ENCODE data around the gene COL18A1.
"Not testable (repeated sequence)": the region's sequence is repeated elsewhere in the genome, so short reads cannot be mapped to it uniquely, and the experiment has no call there.

COL18A1 gene

DNA sequence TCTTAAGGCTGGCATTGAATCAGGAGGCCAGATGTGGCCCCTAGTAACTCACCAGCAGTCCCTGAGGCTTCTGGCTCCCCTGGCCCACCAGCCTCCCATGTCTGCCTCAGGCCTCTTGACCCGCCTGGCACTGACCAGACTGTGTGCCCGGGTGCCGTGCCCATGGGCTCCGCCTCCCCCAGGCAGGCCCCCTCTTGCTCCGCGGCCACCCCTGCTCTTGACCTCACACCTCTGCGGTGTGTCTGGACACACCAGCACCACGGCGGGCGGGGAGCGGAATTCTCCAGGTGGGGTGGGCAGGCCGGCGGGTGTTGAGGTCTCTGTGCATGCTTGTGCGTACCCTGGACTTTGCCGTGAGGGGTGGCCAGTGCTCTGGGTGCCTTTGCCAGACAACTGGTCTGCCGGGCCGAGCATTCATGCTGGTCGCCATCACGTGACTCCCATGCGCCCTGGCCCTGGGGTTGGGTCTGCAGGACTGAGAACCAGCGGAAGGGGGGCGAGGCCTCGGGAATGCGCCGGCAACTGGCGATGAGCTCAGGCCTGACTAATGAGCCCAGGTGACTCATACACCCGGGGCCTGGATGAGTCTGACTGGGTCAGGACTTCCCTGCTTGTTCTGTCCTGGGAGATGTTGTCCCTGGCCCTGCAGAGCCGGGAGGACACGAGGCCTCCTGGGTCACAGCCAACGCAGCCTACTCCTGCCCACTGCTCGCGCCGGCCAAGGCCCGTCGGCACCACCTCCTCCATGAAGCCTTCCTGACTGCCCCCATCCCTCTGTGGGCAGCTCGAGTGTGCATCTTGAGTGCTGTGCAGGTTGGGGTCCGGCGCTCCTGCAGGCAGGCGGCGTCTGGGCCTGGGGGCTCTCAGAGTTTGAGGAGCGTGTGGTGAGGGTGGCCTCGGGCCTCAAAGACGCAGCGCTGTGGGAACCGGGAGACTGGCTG lies 22.6 kb downstream of the COL18A1 start:
- no peak for DNase-seq (ENCODE audit: low read depth in 2 of 2)

DNA sequence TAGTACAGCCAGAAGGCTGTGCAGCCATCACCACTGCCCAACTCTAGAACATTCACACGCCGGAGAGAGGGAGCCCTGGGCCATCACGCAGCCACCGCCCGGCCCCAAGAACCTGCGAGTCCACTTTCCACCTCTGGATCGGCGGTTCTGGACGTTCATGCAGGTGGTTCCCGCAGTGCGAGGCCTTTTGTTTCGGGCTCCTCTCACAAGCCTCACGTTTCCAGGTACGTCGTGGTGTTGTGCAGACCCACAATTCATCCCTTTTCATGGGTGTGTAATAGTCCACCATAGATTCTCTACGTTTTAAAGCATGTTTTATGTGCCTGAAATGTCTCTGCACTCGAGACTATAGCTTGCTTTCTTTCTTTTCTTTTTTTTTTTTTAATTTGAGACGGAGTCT lies 23.6 kb downstream of the COL18A1 start:
- DNase-seq (ENCODE audit: low read depth in 2 of 2), result no peak

DNA sequence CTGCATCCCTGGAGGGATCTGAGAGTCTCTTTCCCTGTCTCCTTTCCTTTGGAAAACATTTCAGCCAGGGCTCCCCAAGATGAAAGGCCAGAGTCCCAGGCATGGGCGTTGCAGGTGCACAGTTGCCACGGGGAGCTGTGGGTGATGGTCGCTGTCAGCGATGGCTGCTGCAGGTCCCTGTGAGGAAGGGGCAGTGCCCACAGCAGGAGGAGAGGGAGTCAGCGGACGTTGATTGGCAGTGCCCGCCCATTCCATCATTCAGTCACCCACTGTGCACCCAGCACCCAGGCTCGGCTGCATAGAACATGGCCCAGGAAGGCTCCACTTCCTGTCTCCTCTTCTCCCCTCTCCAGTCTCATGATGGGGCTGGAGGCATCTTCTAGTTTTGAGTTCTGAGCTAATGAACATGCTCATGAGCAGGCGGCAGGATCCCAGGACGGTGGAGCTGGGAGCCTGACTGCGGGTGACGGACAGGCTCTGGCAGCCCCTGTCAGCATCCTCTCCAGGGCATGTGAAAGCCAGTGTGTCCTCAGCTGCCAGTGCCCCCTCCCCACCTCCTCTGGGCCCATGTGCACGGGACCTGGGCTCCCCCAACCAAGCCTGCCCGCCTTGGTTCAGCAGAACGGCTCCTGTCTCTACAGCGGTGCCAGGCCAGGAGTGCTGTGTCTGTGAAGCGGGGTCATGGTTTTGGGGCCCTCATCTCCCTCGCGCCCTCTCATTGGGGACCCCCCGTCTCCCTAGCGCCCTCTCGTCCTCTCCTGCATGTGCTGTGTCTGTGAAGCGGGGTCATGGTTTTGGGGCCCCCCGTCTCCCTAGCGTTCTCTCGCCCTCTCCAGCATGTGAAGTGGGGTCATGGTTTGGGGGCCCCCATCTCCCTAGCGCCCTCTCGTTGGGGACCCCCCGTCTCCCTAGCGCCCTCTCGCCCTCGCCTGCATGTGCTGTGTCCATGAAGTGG lies 24.5 kb downstream of the COL18A1 start:
- no peak for DNase-seq (ENCODE audit: low read depth in 2 of 2)

DNA sequence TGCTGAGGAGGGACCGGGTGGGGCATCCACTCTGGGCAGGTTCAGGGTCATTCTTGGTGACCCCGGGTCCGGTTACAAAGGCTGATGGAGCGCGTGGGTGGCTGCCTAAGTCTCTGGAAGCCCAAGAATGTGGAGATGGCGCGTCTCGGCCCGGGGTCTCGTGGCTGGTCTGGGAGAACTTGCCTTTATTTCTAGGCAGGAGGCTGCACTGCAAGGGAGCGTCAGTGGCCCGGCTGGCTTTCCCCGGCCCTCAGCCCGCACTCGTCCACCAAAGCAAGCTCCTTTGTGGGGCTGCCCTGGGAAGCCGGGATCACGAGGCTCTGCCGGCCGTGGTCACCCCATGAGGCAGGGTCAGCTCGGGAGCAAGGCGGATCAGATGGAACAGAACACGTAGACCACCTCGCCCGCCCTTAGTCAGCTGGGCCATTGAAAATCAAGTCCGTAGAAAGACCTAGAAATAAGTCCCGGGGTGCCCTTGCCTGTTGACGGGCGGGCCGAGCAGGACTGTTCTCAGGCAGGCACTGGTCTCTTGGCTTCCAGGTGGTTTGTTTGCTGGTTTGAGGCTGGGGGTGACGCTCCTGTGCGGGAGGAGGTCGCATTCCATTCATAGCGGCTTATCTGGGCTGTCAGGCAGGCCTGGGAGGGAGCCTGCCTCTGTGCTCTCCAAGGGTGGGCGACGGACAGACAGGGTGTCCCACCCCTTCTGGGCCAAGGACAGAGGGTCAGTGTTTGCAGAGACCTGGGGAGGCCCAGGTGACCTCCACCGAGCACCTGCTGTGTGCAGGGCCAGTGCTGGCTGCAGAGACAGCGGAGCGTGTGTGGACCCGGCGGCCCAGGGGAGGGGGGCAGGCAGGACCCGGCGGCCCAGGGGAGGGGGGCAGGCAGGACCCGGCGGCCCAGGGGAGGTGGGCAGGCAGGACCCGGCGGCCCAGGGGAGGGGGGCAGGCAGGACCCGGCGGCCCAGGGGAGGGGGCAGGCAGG lies 25.8 kb downstream of the COL18A1 start:
- no peak for DNase-seq (ENCODE audit: low read depth in 2 of 2)

DNA sequence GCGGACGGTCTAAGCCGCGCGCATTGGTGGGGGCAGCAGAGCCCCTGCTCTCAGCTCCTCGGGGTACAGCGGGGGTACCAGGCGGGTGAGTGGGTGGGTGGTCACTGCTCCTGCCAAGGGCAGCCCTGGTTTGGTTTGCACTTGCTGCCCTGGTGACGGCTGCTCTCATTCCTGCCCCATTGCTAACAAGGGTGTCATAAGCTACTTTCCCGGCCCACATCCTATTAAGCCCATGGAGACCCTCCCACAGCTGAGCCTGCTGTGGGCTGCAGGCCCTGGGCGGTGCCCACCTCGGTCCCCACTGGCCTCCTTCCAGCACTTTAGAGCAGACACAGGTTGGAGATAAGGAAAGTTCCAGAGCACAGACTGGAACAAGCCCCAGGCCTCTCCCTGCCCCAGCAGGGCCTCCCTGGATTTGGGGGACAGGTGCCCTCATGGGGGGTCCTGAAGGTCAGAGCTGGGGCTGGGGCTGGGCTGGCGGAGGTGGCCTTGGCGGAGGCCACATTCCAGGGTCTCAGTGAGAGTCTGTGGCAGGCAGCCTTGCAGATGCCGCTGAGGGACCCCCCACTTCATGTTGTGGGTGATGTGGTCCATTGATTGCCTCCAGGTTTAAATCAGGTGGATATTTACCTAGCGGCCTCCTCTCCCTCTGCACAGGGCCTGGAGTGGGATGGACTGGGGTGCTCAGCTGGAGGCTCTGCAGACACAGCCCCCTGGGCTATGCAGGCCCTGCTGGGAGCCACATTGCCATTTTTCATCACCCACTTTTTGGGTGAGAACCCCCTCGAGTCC lies 27.0 kb downstream of the COL18A1 start:
- no peak for DNase-seq (ENCODE audit: low read depth in 2 of 2)

DNA sequence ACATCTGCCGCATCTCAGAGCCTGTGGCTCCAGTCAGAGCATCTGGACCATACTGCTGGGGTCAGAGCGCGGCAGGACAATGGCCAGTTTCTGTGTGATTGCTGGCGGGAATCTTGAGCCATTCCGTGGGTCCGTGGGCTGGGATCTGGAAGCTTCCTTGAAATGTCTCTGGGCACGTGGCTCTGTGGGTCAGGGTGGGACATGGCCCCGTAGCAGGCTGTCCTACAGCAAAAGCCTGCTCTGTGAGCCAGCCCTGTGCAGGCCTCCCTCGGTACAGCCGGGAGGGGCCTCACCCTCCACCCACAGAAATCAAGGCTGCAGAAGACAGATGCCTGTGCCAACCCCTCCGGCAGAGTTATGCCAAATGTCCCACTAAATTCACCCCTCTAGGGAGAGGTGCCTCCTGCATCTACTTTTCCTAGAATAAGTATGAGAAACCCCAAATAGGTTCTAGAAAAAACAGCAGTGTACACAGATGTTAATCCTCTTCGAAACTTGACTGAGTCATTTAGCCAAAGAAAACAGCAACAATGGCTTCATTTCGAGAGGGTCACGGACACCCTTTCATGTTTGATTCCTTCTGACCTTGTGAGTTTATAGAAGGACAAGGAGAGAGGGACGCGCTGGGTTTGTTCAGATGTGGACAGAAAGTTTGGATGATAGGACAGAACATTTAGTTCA lies 27.8 kb downstream of the COL18A1 start:
- no peak for DNase-seq (ENCODE audit: low read depth in 2 of 2)

DNA sequence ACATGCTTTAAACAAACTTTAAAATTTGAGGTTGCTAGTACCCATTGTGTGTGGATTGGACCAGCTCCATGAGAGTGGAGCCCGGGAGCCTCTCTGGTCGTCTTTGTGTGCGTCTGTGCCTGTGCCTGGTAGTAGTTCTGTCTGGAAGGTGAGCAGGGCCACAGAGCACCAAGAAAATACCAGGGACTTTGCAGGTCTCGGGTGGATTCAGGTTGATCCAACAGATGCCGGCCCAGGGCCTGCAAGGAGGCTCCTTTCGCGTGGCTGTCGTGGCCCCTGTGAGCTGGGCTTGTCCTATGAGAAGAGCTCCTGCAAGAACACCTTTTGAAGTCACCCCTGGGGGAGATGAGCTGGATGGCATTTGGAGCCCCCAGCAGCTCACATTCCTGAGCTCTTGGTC lies 28.3 kb downstream of the COL18A1 start:
- DNase-seq (ENCODE audit: low read depth in 2 of 2), result no peak

DNA sequence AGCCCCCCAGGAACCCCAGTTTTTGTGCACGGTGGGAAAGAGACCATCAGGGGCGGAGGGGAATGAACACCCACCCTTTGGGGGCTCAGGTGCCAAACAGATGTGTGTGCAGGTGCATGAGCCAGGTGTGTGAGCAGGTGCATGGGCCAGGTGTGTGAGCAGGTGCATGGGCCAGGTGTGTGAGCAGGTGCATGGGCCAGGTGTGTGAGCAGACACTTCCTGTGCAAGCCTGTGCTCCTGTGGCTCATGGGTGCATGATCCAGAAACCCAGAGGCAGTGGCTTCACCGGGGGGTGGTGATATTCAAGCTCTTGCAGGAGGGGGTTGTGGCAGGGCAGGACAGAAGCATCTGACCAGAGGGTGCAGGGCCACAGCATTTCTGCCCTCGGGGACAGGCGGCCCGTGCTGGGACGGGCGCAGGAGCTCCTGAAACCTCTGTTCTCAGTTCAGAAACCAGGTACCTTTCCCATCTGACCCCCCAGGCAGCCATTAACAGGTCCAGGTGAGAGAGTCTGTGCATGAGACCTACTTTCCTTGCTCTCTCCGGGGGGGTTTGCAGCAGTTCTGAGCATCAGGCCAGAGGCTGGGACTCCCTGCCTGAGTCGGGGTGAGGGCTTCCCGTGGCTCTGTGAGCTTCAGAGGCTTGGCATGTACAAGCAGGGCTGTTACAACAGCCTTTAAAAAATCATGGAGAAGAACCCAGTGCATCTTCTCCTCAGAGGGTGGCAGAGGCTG lies 29.1 kb downstream of the COL18A1 start:
- no peak for DNase-seq (ENCODE audit: low read depth in 2 of 2)

DNA sequence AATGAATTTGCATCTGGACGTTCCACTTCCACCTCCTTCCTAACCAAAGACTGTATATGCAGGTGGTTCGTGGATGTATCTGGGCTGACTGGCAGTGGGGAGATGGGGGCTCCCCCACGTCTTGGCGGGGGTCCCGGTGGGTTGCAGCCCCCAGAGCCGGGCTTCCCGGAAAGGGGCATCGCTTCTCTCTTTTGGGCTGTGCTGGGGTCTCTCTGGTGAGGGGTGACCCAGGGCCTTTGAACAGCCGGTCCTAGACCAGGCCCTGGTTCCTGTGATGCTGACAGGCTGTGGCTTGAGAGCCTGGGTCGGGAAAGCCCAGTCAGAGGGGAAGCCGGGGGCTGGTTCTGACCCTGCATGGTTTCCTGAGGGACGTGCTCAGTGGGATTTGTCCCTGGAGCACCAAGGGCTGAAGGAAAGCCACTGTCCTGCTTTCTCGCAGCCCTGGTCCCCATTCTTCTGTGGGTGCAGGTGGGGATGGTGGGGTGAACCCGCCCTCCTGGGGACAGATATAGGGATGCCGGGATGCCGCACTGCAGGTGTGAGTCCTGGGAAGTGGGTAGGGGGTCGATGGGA lies 29.8 kb downstream of the COL18A1 start:
- no peak for DNase-seq (ENCODE audit: low read depth in 2 of 2)

DNA sequence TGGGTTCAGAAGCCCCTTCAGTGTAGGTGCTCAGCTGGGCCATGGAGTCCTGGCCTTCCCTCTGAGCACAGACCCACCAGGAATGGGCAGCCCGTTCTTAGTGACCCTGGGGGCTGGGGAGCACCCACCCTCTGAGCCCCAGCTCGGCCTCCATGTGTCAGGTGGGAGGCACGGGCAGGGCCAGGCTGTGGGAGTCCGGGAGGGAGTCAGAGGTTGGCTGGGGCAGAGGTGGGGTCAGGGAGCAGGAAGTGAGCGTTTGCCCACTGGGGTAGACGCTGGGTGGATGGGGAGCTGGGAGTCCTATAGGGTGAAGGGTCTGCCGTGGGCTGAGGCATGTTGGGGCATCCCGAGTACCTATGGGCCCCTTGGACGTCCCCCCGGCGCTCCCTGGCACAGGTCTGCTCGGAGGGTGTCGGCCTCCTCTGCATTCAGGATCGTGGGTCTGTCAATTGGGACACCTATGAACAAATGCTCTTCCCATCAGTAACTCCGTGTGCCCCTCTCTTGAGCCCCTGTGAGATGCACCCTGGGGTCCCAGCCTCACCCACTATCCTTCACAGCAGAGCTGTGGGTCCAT lies 30.5 kb downstream of the COL18A1 start:
- no peak for DNase-seq (ENCODE audit: low read depth in 2 of 2)

DNA sequence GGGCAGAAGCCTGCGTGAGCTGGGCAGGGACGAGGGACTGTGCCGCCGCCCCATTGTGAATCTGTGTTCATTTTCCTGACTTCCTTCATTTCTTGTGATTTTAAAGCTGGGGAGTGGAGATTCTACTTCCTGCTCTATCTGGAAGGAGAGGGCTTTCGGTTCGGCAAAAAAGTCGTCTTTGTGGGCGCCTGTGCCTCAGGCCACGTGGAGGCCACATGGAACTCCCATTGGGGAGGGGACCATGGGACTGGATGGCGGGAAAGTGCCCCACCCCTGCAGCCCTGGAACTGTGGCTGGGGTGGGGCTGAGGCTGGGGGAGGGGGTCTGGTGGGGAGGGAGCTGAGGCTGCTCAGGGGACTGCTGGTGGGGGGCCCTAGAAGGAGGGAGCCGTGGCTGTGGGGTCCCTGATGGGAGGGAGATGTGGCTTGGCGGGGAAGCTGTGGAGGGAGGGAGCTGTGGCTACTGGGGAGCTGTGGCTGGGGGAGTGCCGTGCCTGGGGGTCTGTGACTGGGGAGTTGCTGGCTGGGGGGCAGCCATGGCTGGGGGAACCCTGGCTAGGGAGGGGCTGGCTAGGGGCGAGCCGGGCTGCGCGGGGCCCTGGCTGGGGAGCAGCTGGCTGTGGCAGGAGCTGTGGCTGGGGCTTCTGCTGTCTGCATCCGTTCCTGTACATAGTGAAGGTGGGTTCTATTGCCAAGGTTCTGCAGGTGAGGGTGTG lies 31.5 kb downstream of the COL18A1 start:
- no peak for DNase-seq (ENCODE audit: low read depth in 2 of 2)

DNA sequence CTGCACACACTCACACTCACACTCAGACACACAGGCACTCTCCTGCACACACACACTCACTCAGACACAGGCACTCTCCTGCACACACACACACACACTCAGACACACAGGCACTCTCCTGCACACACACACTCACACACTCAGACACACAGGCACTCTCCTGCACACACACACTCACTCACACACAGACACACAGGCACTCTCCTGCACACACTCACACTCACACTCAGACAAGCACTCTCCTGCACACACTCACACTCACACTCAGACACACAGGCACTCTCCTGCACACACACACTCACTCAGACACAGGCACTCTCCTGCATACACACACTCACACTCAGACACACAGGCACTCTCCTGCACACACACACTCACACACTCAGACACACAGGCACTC lies 32.9 kb downstream of the COL18A1 start:
- DNase-seq (ENCODE audit: low read depth in 2 of 2), result not testable (repeated sequence)

DNA sequence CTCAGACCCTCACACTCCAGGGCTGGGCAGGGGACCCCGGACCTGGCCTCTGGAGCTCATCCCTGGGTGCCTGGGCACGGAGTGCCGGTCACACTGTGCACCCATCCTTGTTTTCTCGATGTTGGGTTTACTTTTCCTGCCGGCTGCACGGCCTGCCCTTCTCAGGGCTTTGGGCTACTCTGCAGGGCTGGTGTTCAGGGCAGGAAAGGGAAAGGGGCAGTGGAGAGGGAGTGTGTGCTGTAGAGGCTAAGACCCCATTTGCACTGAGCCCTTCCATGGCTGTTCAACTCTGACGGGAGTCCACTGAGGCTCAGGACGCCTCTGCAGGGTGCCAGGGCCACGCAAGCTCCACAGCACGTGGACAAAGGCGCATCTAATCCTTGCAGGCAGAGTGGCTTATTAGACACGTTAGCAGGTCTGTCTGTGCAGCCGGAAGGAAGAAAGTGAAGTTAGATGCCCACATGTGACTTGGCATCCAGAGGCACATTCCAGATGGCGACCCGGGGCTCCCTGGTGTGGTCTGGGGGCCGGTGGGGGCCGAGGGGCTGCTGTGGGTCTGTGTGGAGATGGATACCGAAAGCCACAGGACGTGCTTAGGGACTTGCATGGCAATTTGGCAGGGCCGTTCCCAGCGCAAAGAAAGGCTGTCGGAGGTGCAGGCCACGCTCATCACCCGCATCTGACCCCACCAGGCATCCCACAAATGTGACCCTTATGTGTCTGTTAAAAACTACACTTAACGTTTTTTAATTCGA lies 33.6 kb downstream of the COL18A1 start:
- no peak for DNase-seq (ENCODE audit: low read depth in 2 of 2)

DNA sequence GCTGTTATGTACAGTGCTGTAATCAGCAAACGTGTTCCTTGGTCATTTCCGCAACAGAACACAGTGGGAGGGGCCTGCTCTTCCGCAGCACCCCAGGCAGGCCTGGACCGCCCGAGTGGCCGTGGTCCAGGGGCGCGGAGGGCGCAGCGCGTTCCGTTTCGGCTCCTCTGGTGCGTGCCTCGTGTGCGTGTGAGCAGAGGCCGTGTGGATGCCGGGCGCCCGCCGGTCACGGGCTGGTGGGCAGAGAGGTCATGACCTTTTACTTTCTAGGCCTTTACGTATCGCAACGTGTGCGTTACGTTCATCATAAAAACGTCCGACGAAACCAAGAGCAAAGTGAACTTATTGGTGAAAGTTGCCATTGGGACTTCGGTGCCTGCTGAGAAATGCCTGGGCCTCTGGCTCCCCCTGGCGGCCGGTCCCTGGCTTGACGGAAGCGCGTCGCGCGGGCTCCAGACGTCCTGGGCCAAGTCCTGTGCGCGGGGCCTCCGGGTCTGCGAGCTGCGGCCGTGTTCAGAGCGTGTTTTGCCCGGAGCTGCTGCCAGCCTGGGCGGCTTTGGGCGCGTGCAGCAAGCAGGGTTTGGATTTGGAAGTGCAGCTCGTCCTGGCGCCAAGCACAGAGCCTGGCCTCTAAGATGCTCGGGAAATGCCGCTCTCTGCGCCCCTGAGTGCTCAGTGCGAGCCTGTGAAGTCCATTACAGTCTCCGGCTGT lies 34.4 kb downstream of the COL18A1 start:
- peak; percentile 77 to 87 for DNase-seq (ENCODE audit: low read depth in 2 of 2)

DNA sequence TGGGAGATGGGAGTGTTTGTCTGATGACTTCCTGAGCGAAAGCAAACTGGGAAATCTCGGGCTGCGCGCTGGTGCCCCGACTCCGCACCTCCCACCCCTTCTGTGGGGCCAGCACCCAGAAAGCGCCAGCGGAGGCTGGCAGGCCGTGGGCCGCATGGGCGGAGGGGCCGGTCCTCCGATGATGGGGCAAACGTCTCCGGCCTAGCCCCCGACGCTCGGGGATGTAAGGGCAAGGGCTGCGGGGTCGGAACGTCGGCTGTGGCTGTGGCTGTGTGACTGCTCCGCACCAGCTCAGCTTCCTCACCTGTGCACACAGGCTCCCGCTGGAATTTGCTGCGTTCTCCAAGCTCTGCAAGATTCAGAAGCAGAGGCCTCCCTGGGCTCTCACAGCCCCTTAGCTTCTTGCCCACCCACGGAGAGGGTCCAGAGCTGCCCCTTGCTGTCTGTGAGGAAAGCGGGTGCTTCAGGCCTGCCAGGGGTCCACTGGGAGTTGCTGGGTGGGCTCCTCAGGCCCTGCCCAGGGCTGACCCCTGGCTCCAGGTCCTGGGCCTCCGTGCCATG lies 35.0 kb downstream of the COL18A1 start:
- DNase-seq (ENCODE audit: low read depth in 2 of 2), result no peak

DNA sequence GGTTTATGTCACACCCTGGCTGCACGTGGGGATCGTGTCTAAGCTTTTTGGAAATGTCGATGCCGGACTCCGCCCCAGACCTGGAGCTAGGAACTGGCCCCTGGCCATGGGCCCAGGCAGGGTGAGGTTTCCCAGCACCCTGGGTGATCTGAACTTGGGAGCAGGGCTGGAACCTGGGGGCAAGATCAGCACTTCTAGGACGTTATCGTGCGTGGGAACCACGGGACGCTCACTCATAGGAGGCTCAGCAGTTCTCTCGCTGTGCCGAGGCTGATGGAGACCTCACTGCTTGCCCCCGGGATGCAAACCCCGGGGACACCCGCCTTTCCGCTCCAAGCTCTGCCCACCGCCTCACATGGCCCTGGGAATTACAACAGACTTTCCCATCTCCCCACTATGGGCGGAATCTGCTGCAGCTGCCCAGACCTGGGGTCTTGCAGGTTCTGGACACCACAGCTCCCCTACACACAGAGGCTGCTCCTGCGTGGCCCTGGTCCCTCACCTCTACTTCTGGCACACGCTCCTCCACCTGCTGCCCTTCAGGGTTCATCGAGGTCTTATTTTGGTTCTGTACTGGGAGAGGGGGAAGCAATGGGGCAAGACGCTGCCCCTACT lies 35.9 kb downstream of the COL18A1 start:
- DNase-seq (ENCODE audit: low read depth in 2 of 2), result no peak
